GM19463 (cell line): ENCODE data around the gene NCAPG.

Source experiments
- ATAC-seq: cut with Tn5 transposase; IDR thresholded peaks from one replicate; pipeline ENCODE4 v1.9.1; 2021; ENCODE audit warnings: mild to moderate bottlenecking, moderate library complexity; ENCODE audit not compliant: unreplicated experiment

Gene NCAPG, protein sequence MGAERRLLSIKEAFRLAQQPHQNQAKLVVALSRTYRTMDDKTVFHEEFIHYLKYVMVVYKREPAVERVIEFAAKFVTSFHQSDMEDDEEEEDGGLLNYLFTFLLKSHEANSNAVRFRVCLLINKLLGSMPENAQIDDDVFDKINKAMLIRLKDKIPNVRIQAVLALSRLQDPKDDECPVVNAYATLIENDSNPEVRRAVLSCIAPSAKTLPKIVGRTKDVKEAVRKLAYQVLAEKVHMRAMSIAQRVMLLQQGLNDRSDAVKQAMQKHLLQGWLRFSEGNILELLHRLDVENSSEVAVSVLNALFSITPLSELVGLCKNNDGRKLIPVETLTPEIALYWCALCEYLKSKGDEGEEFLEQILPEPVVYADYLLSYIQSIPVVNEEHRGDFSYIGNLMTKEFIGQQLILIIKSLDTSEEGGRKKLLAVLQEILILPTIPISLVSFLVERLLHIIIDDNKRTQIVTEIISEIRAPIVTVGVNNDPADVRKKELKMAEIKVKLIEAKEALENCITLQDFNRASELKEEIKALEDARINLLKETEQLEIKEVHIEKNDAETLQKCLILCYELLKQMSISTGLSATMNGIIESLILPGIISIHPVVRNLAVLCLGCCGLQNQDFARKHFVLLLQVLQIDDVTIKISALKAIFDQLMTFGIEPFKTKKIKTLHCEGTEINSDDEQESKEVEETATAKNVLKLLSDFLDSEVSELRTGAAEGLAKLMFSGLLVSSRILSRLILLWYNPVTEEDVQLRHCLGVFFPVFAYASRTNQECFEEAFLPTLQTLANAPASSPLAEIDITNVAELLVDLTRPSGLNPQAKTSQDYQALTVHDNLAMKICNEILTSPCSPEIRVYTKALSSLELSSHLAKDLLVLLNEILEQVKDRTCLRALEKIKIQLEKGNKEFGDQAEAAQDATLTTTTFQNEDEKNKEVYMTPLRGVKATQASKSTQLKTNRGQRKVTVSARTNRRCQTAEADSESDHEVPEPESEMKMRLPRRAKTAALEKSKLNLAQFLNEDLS

DNA sequence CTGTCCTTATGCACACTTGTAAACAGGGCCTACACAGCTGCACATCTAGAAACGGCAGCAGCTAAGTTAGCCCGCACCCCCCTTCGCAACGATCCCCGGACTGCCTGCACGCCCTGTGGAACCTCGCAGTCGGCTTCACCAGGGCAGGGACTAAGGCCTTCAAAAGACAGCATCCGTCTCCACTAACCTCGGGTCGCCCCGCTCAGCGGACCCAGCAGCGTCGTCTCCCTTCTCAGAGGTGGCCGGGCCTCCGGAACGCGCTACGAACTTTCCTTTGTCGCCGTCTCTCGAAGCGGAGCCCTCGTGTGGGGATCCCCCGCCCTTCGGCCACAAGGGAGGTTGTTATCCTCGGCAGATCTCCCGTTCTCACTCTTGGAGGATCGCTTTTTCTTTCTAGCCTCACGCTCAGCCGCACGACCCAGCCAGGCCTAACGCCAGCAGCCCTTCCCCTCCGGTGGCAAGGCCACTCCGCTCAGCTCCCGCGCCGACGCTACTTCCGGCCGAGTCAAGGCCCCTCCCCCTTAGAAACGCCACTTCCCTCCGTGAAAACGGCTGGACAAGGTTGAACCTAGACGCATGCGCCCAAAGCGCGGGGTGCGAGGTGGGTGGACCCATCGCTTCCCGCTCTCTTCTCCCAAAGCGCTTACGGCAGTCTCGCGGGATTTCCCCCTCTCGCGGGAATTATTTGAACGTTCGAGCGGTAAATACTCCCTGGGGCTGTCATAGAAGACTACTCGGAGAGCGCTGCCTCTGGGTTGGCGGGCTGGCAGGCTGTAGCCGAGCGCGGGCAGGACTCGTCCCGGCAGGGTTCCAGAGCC, at the start of gene NCAPG, which contains the start of gene DCAF16:
TSS of gene NCAPG (plus strand) at position 720 of the 818 bp plus-strand sequence. CDS start 99 bp downstream, outside the sequence.
TSS of gene DCAF16 (minus strand) at position 498 of the 818 bp plus-strand sequence. CDS start 6,616 bp downstream, outside the sequence.
- ATAC-seq = peak; percentile 89

DNA sequence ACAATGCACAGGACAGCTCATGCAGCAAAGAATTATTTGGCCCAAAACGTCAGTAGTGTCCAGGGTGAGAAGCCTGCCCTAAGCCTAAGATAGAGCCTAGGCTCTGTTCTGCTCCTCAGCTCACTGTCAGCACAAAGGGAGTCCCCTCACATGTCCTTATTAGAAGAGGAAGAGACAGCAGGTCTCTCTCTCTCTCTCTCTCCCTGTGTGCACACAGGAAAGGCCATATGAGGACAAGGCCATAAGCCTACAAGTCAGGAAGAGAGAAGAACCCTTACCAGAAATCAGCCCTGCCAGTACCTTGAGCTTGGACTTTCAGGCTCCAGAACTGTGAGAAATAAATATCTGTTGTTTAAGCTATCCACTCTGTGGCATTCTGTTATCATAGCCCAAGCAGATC, 49.7 kb upstream of the NCAPG start:
- no peak for ATAC-seq

DNA sequence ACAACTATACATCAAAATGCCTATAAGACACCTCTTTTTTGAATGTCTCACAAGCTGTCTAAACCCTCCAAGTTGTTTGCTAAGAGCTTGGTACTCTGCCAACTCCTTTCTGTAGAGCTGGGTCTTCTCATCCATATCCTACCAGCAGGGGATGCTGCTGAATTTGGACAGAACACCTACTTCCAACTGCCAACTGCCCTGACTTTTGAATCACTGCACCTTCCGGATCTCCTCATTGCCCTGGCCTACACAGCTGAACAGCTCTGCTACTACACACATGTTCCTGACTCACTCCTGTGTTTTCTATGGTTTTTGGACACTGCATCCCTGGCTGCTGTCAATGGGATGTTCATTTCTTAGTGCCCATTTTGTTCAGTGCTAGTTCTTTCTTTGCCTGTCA, 48.1 kb upstream of the NCAPG start:
- ATAC-seq = no peak

DNA sequence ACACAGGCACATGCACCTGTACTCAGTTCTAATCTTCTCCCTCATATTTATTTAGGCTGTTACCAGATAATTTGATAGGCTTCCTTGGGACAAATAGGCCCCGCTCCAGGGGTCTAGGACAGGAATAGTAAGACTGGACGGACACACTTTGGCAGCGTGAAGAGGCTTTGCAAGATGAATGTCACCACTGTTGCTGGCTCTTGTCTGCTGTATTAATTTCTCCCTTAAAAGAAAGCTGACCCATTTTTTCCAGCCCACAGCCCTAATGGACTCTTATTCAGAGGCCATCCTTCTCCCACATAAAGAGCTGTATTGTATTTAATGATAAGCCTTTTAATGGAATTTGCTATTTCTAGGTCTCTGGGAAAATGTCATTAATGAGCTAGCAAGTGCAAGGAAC, 47.4 kb upstream of the NCAPG start:
- no peak for ATAC-seq

DNA sequence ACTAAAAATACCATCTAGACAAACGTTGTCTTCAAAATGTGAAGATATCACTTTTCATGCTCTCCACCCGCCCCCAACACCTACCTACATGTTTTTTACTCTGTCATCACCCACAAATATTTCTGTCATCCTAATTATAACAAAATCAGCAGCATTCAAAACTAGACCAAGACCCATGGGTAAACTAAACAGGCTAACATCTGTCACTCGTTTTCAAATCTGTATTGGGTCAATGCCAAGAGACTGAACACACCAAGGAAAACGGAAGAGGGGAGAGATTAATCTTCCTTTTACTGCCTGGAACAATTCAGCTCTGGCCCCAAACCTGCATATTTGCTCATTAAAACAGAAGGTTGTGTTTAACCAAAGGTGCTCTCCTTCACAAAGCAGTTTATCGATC, 46.8 kb upstream of the NCAPG start:
- no peak for ATAC-seq

DNA sequence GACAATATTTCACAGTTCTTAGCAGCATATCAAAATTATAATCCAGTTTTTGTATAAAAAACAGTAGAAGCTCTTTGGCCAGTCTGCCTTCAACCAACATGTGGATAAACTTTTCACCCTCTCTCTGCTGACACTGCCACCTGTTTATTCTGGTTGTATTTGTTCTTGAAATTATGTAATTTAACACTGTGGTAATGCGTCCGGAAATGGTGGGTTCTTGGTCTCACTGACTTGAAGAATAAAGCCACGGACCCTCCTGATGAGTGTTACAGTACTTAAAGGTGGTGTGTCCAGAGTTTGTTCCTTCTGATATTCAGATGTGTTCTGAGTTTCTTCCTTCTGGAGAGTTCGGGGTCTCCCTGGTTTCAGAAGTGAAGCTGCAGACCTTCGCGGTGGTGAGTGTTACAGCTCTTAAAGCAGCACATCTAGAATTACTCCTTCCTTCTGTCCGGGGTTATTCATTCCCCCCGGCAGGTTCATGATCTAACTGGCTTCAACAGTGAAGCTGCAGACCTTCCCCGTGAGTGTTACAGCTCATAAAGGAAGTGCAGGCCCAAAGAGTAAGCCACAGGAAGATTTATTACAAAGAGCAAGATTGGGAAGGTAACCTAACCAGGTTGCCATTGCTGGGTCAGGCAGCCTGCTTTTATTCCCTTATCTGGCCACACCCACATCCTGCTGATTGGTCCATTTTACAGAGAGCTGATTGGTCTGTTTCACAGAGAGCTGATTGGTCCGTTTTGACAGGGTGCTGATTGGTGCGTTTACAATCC, 45.1 kb upstream of the NCAPG start:
- no peak for ATAC-seq

DNA sequence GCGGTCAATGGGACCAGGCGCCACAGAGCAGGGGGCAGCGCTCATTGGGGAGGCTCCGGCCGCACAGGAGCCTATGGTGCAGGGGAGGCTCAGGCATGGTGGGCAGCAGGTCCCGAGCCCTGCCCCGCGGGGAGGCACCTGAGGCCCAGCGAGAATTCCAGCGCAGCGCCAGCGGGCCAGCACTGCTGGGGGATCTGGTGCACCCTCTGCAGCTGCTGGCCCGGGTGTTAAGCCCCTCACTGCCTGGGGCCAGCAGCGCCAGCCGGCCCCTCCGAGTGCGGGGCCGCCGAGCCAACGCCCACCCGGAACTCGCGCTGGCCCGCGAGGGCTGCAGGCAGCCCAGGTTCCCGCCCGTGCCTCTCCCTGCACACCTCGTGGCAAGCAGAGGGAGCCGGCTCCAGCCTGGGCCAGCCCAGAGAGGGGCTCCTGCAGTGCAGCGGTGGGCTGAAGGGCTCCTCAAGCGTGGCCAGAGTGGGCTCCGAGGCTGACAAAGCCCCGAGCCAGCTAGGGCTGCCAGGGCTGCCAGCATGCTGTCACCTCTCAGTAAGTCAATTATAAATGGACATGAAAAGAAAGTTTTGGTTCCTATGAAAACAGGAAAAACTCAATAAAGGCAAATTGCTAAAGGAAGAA, 43.8 kb upstream of the NCAPG start:
- no peak for ATAC-seq

DNA sequence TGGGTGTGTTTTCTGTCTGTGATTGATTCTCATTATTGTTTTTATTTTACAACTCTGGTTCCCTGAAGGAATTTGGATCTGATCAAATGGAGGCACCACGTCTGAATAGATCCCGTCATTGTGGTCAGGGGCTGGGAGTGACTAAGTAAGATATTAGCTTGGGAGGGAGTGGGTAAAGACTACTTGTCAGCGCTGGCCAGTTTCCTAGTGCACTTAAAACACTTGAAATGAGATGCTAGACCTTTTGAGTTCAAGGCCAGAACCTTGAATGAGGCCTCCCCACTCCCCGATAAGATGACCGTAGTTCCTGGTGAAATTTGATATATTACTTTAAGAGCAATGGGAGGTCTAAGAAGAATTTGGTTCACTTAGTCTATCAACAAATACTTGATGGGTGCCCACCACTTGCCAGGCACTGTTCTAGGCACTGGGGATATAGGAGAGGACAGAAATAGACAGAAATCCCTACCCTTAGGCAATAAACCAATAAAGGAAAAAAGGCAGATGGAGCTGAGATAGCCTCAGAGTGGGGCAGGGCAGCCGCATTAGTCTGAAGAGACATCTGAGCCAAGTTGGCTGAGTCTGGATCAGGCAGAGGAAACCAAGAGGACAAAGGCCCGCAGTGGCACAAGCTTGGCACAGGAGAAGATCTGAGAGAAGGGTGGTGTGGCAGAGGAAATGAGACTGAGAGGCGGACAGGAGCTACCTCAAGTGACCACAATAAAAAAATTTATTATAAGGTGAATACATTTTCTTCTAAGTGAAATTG, 41.2 kb upstream of the NCAPG start:
- ATAC-seq = no peak

DNA sequence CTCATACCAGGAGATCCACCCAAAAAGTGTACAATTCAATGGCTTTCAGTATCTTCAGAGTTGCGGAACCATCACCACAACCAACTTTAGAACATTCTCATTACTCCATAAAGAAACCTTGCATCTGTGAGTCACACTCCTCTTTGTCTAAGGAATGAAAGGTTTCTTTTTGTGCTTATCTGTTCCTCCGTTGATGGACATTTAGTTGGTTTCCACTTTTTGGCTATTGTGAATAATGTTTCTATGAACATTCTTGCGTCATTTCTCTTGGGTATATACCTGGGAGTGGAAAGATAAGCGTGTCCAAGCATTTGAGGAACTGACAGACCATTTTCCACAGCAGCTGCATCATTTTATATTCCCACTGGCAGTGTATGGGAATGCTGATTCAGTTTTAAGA, 39.9 kb upstream of the NCAPG start:
- no peak for ATAC-seq

DNA sequence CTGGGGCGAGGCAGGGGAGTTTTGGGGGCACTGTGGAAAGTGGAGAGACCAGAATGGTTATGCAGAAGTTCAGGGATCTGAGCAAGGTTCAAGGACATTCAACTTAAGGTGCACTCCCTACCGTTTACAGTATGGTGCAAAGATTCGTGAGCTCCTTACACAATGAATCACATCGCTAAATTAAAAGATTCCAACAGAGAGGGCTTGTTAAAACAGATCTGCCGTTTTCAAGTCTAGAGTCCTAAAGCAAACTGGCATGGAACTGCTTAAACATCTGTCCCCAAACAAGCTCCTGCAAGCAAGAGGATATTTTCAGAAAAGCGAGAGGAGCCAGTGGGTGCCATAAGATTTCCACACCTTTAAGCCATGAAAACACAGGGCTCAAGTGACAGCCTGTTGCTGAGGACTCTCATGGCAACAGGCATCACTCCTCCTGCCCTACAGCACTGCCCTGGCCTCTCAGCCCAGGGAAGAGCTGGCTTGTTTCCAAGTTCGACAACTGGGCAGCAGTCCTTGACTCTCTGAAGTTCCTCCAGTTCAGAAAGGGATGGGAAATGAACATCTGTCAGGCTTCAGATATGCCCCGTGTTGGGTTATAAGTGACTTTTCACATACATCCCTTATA, 39.4 kb upstream of the NCAPG start:
- no peak for ATAC-seq

DNA sequence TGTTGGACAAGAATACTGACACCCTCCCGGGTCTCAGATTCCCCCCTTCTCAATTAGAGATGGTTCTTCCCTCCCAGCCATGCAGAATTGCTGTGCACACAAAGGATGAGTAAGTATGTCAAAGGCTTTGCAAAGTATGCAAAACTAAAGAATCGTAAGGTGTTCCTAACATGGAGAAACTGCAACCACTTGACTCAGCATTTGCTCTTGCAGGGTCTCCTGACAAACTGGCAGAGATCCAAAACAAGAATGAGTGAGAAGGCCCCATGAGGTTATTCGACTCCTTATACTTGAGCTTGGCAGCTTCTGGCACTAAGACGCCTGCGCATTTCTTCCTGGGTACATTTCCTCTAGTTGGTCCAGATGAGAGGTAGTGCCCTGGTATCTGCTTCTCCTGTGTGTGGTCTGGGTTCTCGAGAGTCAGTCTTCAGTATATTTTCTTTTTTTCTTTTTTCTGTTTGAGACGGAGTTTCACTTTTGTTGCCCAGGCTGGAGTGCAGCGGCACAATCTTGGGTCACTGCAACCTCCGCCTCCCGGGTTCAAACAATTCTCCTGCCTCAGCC, 37.6 kb upstream of the NCAPG start:
- ATAC-seq = no peak

DNA sequence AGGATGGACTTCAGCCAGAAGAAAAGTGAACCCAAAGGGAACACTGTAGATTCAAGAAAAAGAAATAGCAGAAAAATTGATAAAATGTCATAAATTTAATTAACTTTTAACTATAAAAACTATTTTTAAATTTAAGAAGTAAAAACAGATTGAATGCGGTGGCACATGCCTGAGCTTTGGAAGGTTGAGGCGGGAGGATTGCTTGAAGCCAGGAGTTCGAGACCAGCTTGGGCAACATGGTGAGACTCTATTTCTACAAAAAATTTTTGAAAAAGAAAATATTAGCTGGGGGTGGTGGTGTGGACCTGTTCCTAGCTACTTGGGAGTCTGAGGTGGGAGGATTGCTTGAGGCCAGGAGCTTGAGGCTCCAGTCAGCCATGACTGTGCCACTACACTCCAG, 32.3 kb upstream of the NCAPG start:
- ATAC-seq = no peak

DNA sequence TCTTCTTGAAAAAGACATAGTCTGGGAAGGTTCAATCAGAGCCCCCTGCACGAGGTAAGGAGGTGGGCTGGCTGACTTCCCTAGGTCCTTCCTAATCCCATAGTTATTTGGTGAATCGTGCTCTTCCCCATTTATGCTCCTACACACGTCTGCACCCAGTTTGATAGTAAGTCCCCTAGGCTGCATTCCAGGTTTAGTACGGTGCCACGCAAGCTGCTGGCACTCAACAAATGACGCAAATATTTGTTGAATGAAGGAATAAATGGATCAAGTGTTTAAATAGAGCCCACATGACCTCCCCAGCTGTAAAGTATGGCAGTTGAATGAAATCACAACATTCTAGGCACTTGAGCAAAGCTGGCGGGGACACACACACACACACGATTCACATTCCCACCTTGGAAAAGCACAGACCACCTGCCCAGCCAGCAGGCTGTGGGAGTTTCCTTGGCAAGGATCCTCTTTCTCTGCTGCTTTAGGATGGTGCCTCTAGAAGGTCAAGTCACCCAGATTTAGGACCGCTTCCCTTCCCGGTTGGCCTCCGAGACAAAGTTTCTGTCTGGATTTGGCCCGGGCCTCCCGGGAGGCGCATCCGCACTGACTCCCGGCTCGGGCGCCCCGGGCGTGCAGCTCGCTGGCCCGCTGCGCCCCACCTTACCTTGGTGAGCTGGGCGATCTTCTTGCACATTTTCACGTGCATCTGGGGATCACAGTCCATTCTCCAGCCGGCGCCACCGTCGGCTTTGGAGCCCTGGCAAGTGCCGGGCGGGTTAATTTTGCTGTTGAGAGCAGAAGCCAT, 30.1 kb upstream of the NCAPG start:
- ATAC-seq = no peak

DNA sequence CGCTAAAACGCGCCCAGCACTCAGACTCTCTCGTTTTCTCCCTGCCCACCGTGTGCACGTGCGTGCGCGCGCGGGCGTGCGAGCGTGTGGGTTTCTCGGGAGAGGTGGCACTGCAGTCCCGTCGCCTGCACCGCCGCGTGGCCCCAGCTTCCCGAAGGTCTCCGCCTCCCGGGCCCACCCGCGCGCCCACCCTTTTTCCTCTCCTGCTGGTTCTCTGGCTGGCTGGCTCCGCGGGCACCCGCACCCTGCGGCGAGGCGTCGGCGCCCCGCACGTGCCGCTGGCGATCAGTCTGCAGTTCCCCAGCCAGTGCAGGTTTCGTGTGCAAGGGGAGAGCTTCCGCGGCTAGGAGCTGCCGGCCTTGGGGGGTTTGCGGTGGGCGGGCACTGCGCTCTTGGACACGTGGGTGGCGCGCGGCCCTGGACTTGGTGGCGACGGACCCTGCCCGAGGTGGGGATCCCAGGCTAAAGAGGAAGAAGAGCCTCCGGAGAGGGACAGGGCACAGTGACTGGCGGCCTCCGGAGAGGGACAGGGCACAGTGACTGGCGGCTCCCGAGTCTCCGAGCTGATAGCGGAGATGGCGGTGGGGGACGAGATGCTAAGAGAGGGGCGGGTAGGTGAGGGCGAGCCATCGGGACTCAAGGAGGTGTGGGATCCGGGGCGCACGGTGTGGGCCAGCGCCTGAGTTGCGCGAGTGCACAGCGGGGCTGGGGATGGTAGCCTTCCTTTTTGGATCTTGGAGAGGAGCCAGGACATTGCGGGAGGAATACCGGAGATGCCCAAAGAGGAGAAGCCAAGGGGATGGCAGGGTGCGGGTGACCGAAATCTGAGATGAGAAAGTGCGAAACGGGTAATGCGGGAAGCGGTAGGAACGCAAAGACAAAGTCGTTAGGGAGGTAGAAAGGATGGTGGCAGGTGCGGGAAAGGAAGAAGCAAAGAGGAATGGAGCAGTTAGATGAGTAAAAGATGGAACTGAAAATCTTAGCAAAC, 29.2 kb upstream of the NCAPG start, which contains the start of gene FAM184B:
TSS of gene FAM184B (minus strand) at position 322 of the 988 bp plus-strand sequence. CDS start 322 bp downstream, outside the sequence.
- ATAC-seq = no peak

DNA sequence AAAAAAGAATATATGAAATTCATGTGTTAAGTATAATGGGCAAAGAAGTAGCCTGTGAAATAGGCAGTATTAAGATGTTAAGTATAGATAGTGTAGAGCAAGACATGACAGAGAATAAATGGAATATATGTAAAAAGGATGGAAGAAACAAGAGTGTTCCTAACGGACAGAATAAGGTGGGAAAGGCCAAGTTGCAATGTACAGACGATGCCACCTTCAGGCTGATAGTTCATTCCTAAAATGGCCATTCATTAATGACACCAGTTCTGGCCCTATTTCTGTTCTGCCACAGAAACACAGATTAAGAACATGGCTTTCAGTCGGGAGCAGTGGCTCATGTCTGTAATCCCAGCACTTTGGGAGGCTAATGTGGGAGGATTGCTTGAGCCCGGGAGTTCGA, 24.9 kb upstream of the NCAPG start:
- no peak for ATAC-seq

DNA sequence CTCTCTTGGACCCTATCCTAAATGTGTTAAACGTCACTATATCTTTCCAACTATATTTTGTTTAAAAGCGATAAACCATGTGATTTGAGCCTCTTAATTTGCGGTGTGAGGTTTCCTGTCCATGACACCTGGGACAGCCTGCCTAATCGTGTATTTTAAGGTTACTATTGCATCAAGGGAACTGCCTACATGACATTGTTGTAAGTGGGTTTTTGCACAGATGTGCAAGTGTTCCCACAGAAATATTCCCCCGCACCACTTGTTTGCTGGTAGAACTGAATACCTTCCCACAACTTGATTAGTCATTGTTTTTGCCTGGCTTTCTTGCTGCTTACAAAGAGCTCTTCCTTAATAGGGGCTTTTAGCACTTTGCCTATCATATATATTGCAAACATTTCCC, 24.2 kb upstream of the NCAPG start:
- no peak for ATAC-seq
